ENCODE data around the gene TAT.
"Not testable (repeated sequence)": the region's sequence is repeated elsewhere in the genome, so short reads cannot be mapped to it uniquely, and the experiment has no call there.

TAT gene

DNA sequence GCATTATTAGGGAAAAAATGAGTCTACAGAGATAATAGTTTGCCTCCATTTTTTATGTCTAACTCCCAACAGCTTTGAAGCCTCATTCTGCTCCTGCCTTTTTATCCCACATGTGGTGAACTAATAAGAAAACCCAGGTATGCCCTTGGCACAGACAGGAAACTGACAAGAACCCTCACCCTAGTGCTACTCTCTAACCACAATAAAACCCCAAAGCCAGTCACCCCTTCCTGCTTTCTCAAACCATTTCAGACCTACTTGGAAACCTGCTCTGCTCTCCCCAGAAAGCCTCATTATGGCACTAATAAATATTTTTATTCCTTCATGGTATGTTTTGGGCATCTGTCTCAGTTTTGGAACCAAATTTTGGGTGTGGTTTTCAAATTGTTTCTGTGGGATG lies 45.2 kb upstream of the TAT start:
- ChIA-PET CTCF (interaction anchor here (0.6 to 5.5 kb wide), 4 partner anchors 11 to 1546 kb away, joined by 3 to 26 read pairs (median 4); no protein-coding TSS in a partner anchor), POLR2A (no interaction called here)
- Histone ChIP-seq H3K36me3 (ENCODE audit: control insufficient read depth in 2 of 2, insufficient read depth in 1 of 2, low read length in 2 of 2) (no peaks in the 10 kb centered on the region), H3K4me1 (ENCODE audit: control insufficient read depth, insufficient read depth, low read length) (no peaks in the 10 kb centered on the region), H3K9me3 (ENCODE audit: control insufficient read depth, insufficient read depth, low read depth, low read length) (no peaks in the 10 kb centered on the region), H3K27ac (ENCODE audit: extremely low read depth, low read depth, low read length) (no peak overlapping the region), H3K4me3 (ENCODE audit: low read depth, low read length) (no peak overlapping the region)
- TF ChIP-seq OVOL3 (tag by site-specific recombination; IDR thresholded peaks at IDR 0.05), result no peak
- TF ChIP-seq HOXC10 (CRISPR knock-in tag; IDR thresholded peaks at IDR 0.05), result no peak
- no peak for TF ChIP-seq WT1 (tag by site-specific recombination; IDR thresholded peaks at IDR 0.05)
- no peak for TF ChIP-seq ZNF184 (tag by site-specific recombination; IDR thresholded peaks at IDR 0.05)
- no peak for TF ChIP-seq ZBTB26 (tag by site-specific recombination; optimal IDR thresholded peaks at IDR 0.05)
- TF ChIP-seq, protein P1, sequence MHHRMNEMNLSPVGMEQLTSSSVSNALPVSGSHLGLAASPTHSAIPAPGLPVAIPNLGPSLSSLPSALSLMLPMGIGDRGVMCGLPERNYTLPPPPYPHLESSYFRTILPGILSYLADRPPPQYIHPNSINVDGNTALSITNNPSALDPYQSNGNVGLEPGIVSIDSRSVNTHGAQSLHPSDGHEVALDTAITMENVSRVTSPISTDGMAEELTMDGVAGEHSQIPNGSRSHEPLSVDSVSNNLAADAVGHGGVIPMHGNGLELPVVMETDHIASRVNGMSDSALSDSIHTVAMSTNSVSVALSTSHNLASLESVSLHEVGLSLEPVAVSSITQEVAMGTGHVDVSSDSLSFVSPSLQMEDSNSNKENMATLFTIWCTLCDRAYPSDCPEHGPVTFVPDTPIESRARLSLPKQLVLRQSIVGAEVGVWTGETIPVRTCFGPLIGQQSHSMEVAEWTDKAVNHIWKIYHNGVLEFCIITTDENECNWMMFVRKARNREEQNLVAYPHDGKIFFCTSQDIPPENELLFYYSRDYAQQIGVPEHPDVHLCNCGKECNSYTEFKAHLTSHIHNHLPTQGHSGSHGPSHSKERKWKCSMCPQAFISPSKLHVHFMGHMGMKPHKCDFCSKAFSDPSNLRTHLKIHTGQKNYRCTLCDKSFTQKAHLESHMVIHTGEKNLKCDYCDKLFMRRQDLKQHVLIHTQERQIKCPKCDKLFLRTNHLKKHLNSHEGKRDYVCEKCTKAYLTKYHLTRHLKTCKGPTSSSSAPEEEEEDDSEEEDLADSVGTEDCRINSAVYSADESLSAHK (tag by site-specific recombination; IDR thresholded peaks at IDR 0.05), result no peak

DNA sequence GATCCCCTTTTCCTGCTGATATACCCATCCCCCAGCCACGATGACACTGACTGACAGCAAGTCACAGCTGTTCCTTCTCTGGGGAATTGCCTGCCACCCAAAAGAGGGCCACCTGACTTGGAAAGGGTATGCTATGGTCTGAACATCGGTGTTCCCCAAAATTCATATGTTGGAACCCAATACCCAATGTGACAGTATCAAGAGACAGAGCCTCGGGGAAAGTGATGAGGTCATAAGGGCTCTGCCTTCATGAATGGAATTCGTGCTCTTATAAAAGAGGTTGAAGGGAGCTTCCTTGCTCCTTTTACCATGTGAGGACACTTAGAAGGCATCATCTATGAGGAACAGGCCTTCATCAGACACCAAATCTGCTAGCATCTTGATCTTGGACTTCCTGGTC lies 41.5 kb upstream of the TAT start:
- Histone ChIP-seq H3K36me3 (ENCODE audit: control insufficient read depth in 2 of 2, insufficient read depth in 1 of 2, low read length in 2 of 2) (no peaks in the 10 kb centered on the region), H3K4me3 (ENCODE audit: low read depth, low read length) (no peak overlapping the region), H3K4me1 (ENCODE audit: control insufficient read depth, insufficient read depth, low read length) (no peaks in the 10 kb centered on the region), H3K9me3 (ENCODE audit: control insufficient read depth, insufficient read depth, low read depth, low read length) (no peaks in the 10 kb centered on the region), H3K27ac (ENCODE audit: extremely low read depth, low read depth, low read length) (no peak overlapping the region)
- POLR2A ChIA-PET, result no interaction called here
- CTCF ChIA-PET, result interaction anchor here (1.4 kb wide), 1 partner anchor 80 kb away, joined by 4 read pairs; no protein-coding TSS in a partner anchor
- no peak for TF ChIP-seq ZNF777 (tag by site-specific recombination; IDR thresholded peaks at IDR 0.05; ENCODE audit: borderline replicate concordance)

GRCh38 chr16:71614956-71615355 lies 38.1 kb upstream of the TAT start:
- H3K9me3 ChIP-seq (ENCODE audit: control insufficient read depth, insufficient read depth, low read depth, low read length); H3K36me3 ChIP-seq (ENCODE audit: control insufficient read depth in 2 of 2, insufficient read depth in 1 of 2, low read length in 2 of 2); H3K27ac ChIP-seq (ENCODE audit: extremely low read depth, low read depth, low read length); POLR2A ChIA-PET; H3K4me3 ChIP-seq (ENCODE audit: low read depth, low read length); H3K4me1 ChIP-seq (ENCODE audit: control insufficient read depth, insufficient read depth, low read length): not testable (repeated sequence)
- CTCF ChIA-PET, result interaction anchor here (0.7 to 1.4 kb wide), 2 partner anchors 117 to 202 kb away, joined by 3 to 6 read pairs; no protein-coding TSS in a partner anchor

DNA sequence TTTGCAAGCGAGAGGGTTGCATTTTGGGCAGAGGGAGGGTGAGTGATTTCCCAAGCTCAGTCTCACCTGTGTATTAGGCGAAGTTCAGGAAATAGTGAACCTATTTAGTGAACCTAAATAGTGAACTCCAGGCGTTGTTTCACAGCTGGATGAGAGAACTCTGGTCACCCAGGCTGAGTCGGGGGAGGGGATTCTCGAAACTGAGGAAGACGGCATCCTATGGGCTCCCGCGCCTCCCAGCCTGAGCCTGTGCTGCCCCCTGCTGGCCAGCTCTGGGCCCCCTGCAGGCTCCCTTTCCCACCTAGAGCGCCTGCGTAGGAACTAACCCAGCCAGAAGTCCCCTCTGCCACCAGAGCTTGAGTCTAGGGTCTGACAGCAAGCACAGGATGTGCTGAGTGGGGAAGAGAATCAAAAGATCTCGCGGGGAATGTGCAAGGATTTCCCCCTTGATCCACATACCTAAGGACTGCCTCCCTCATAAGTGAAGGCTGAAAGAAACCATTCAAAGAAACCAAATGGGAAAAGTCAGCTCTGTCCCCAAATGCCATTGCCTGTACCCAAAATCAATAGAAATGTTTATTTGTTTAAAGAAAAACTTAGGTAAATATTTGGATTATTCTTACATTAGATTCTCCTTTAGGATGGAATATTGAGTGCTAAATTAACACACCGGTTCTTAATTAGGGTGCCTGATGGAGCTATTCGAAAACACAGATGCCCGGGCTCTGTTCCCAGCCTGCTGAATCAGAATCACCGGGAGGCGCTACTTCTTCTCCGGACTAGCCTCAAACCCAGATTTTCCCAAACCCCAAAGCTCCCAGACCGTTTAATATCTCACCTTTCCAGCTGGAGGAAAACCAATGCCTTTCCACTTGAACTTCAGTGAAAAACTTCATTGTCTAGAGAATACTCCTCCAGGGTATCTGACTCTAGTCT lies 34.3 kb upstream of the TAT start:
- no peaks in the 10 kb centered on the region for H3K36me3 ChIP-seq (ENCODE audit: control insufficient read depth in 2 of 2, insufficient read depth in 1 of 2, low read length in 2 of 2)
- POLR2A ChIA-PET, result interaction anchor here (1.5 kb wide), 1 partner anchor 17 kb away, joined by 4 read pairs; no protein-coding TSS in a partner anchor
- no peaks in the 10 kb centered on the region for H3K9me3 ChIP-seq (ENCODE audit: control insufficient read depth, insufficient read depth, low read depth, low read length)
- H3K27ac ChIP-seq (ENCODE audit: extremely low read depth, low read depth, low read length), result no peak overlapping the region
- no peak overlapping the region for H3K4me3 ChIP-seq (ENCODE audit: low read depth, low read length)
- CTCF ChIA-PET, result interaction anchor here (0.6 to 4.4 kb wide), 54 partner anchors 9 to 808 kb away, joined by 3 to 48 read pairs (median 6); partner anchors contain the start of genes CHST4 and TAT
- no peaks in the 10 kb centered on the region for H3K4me1 ChIP-seq (ENCODE audit: control insufficient read depth, insufficient read depth, low read length)
- TF ChIP-seq ZNF600 (tag by site-specific recombination; IDR thresholded peaks at IDR 0.05) (no peak), ZNF768 (tag by site-specific recombination; IDR thresholded peaks at IDR 0.05) (no peak), ZBTB6 (tag by site-specific recombination; IDR thresholded peaks at IDR 0.05) (peak; percentile 47; the same call in 1 of the 2 replicates), ZNF112 (tag by site-specific recombination; IDR thresholded peaks at IDR 0.05) (no peak), ZNF335 (tag by site-specific recombination; conservative IDR thresholded peaks at IDR 0.05) (peak; percentile 83), ZIC2 (tag by site-specific recombination; IDR thresholded peaks at IDR 0.05) (peak; percentile 56; the same call in 1 of the 2 replicates), SCRT2 (tag by site-specific recombination; IDR thresholded peaks at IDR 0.05) (no peak), CTCF (tag by site-specific recombination; IDR thresholded peaks at IDR 0.05) (peak; percentile 91), GLIS2 (tag by site-specific recombination; IDR thresholded peaks at IDR 0.05) (peak; percentile 69; the same call in 1 of the 2 replicates), ZNF654 (tag by site-specific recombination; IDR thresholded peaks at IDR 0.05; ENCODE audit: low read depth) (peak; percentile 72), ZNF561 (tag by site-specific recombination; IDR thresholded peaks at IDR 0.05; ENCODE audit: borderline replicate concordance) (peak; percentile 11; the same call in 1 of the 2 replicates)
